Measurements from ENCODE around the gene CCDC91. TPM values are rescaled to one million over a fixed set of nuclear protein-coding genes. Genes with fewer than 3 reads are reported as not detected.

Gene CCDC91
- total RNA-seq, 4 donors from 2014 or later: 55.6 to 74.0 (median 62.6) TPM

GRCh38 chr12:28308891-28309290, 118.6 kb downstream of the CCDC91 start:
- Histone ChIP-seq H3K9me3 (no peaks in the 10 kb centered on the region), H3K27me3 (no peaks in the 10 kb centered on the region), H3K4me3 (replicated peaks in 1 of 3) (no peak overlapping the region), H3K36me3 (no peaks in the 10 kb centered on the region), H3K27ac (no peak overlapping the region), H3K4me1 (peaks cover 0 to 4% of the 10 kb centered on the region in 2 donors)
- 83 to 89% methylated on average over 2 of the region's 2 CpGs for WGBS, 2 donors
- intact Hi-C loops (cut with DNase I): no loop called here
- no peak for DNase-seq
- no peak for TF ChIP-seq POLR2A (IDR thresholded peaks at IDR 0.05)

GRCh38 chr12:28313631-28314030, 123.4 kb downstream of the CCDC91 start:
- Histone ChIP-seq H3K4me1 (peaks cover 0 to 4% of the 10 kb centered on the region in 2 donors), H3K4me3 (replicated peaks in 1 of 3) (no peak overlapping the region), H3K27me3 (no peaks in the 10 kb centered on the region), H3K36me3 (peaks cover 0 to 5% of the 10 kb centered on the region in 2 donors), H3K9me3 (no peaks in the 10 kb centered on the region), H3K27ac (no peak overlapping the region)
- TF ChIP-seq POLR2A (IDR thresholded peaks at IDR 0.05): no peak
- TF ChIP-seq, protein P1, sequence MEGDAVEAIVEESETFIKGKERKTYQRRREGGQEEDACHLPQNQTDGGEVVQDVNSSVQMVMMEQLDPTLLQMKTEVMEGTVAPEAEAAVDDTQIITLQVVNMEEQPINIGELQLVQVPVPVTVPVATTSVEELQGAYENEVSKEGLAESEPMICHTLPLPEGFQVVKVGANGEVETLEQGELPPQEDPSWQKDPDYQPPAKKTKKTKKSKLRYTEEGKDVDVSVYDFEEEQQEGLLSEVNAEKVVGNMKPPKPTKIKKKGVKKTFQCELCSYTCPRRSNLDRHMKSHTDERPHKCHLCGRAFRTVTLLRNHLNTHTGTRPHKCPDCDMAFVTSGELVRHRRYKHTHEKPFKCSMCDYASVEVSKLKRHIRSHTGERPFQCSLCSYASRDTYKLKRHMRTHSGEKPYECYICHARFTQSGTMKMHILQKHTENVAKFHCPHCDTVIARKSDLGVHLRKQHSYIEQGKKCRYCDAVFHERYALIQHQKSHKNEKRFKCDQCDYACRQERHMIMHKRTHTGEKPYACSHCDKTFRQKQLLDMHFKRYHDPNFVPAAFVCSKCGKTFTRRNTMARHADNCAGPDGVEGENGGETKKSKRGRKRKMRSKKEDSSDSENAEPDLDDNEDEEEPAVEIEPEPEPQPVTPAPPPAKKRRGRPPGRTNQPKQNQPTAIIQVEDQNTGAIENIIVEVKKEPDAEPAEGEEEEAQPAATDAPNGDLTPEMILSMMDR (IDR thresholded peaks at IDR 0.05): no peak
- intact Hi-C loops (cut with DNase I): no loop called here
- DNase-seq: peak; percentile 42 to 44
- 76 to 87% methylated on average over 1 of the region's 1 CpG for WGBS, 2 donors

DNA sequence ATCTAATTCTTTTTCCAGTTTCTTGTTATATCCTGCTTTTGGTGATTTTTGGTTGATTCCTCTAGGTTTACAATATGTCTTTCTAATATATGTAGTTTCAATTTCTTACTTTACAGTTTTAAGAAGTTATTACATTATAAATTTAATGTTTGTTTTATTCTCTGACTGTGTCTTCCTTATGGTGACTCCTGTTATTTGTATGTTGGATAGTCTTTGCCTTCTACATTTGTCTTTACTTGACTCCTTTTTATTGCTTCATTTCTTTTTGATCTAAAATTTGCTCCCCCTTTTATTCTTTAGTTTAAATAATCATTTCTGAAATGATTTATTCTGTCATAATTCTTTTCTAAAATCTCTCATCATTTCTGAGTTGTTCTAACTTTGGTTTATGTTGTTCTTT, 125.8 kb downstream of the CCDC91 start:
- no peak overlapping the region for H3K27ac ChIP-seq
- no peaks in the 10 kb centered on the region for H3K9me3 ChIP-seq
- H3K27me3 ChIP-seq: no peaks in the 10 kb centered on the region
- intact Hi-C loops (cut with DNase I): no loop called here
- TF ChIP-seq POLR2A (IDR thresholded peaks at IDR 0.05): no peak
- TF ChIP-seq, protein P1 (IDR thresholded peaks at IDR 0.05): no peak
- no peak overlapping the region for H3K4me3 ChIP-seq (replicated peaks in 1 of 3)
- H3K4me1 ChIP-seq: peaks cover 0 to 4% of the 10 kb centered on the region in 2 donors
- peaks cover 0 to 5% of the 10 kb centered on the region in 2 donors for H3K36me3 ChIP-seq
- DNase-seq: no peak

DNA sequence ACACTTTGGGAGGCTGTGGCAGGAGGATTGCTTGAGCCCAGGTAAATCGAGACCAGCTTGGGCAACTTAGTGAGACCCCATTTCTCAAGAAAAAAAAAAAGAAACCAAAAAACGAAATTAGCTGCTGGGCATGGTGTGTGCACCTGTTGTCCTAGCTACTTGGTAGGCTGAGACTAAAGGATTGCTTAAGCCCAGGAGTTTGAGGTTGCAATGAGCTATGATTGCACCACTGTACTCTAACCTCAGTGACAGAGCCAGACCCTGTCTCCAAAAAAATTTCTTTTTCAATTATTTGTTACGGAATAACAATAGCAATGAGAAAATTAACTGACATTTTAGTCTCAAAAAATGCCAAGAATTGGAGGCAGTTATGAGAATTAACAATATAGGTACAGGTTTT, 128.0 kb downstream of the CCDC91 start:
- intact Hi-C loops (cut with DNase I): no loop called here
- Histone ChIP-seq H3K27ac (no peak overlapping the region), H3K4me1 (peaks cover 0 to 4% of the 10 kb centered on the region in 2 donors), H3K27me3 (no peaks in the 10 kb centered on the region), H3K4me3 (replicated peaks in 1 of 3) (no peak overlapping the region), H3K36me3 (peaks cover 0 to 5% of the 10 kb centered on the region in 2 donors), H3K9me3 (no peaks in the 10 kb centered on the region)
- 80% methylated on average over 3 of the region's 3 CpGs for WGBS, 2 donors
- DNase-seq: no peak
- TF ChIP-seq, protein P1 (IDR thresholded peaks at IDR 0.05): no peak
- TF ChIP-seq POLR2A (IDR thresholded peaks at IDR 0.05): no peak

DNA sequence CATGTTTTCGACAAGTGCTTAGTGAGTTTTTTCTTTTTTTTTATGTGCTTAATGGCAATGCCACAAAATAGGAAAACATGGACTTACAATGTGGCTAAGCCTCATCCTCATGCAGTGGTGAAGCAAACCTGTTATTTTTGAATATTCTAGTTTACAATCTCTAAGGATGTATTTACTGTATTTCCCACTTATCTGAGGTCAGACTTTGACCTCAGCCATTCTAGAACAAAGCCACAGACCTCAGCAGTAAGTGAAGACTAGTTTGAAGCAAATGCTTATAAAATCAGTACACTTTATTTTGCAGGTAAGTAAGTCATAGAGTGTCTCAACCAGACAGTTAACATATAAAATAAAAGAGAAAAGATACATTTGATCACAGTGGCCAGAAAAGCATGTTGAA, 130.1 kb downstream of the CCDC91 start:
- TF ChIP-seq POLR2A (IDR thresholded peaks at IDR 0.05): no peak
- TF ChIP-seq, protein P1 (IDR thresholded peaks at IDR 0.05): no peak
- no peaks in the 10 kb centered on the region for H3K9me3 ChIP-seq
- intact Hi-C loops (cut with DNase I): no loop called here
- no peaks in the 10 kb centered on the region for H3K27me3 ChIP-seq
- no peaks in the 10 kb centered on the region for H3K4me1 ChIP-seq
- peaks cover 0 to 3% of the 10 kb centered on the region in 2 donors for H3K36me3 ChIP-seq
- no peak overlapping the region for H3K27ac ChIP-seq
- H3K4me3 ChIP-seq (replicated peaks in 1 of 3): no peak overlapping the region
- 96 to 97% methylated on average over 1 of the region's 1 CpG for WGBS, 2 donors
- DNase-seq: no peak

DNA sequence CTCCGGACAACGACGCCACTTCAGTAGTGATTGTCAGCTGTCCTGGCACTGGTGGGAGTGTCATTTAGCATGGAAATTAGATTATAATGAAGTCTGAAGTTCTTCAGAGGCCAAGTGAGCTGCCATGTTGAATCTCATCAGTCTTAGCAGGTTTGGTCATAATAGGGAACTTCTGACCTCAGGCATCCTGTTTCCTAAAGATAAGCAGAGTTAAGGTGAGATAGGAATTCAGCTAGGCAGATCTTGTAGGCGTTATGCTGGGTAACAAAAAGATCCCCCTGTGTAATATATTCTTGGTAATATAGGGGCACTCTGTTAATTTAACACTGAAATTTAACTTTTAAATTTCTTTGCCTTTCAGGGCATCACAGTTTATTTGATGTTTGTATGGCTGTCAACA, 137.5 kb downstream of the CCDC91 start:
- Histone ChIP-seq H3K27ac (no peak overlapping the region), H3K4me3 (replicated peaks in 1 of 3) (no peak overlapping the region), H3K4me1 (no peaks in the 10 kb centered on the region), H3K27me3 (no peaks in the 10 kb centered on the region), H3K36me3 (no peaks in the 10 kb centered on the region), H3K9me3 (no peaks in the 10 kb centered on the region)
- TF ChIP-seq POLR2A (IDR thresholded peaks at IDR 0.05): no peak
- TF ChIP-seq, protein P1 (IDR thresholded peaks at IDR 0.05): no peak
- intact Hi-C loops (cut with DNase I): no loop called here
- WGBS, 2 donors: 95 to 96% methylated on average over 4 of the region's 4 CpGs
- DNase-seq: no peak
